HEK293 (cell line): Measurements from ENCODE around the gene WDR86.

Experiments
- CTCF ChIP-seq: fragments of 450-650 bp; formaldehyde crosslinking; IDR thresholded peaks from 2 replicates; pipeline ENCODE4 v1.5.1; 2016; ENCODE audit warnings: missing biosample characterization, missing genetic modification characterization
- ELK4 ChIP-seq: IDR thresholded peaks from 2 replicates; pipeline ENCODE4 v1.6.1; 2011; ENCODE audit warnings: mild to moderate bottlenecking, low read depth, low read length, borderline replicate concordance
- GLI2 ChIP-seq: fragments of 450-650 bp; formaldehyde crosslinking; IDR thresholded peaks from 2 replicates; pipeline ENCODE4; 2017; ENCODE audit warnings: missing biosample characterization, missing genetic modification characterization, low read depth, borderline replicate concordance
- HIC1 ChIP-seq: fragments of 450-650 bp; formaldehyde crosslinking; IDR thresholded peaks from 2 replicates; pipeline ENCODE4 v1.5.1; 2016; ENCODE audit warnings: missing biosample characterization, missing genetic modification characterization
- PRDM4 ChIP-seq: fragments of 450-650 bp; formaldehyde crosslinking; IDR thresholded peaks from 2 replicates; pipeline ENCODE4 v1.5.1; 2017; ENCODE audit warnings: missing biosample characterization, missing genetic modification characterization
- REST ChIP-seq: fragments of 450-650 bp; formaldehyde crosslinking; IDR thresholded peaks from 2 replicates; pipeline ENCODE4 v1.5.1; 2016; ENCODE audit warnings: missing biosample characterization, missing genetic modification characterization
- ZBTB26 ChIP-seq: fragments of 450-650 bp; formaldehyde crosslinking; optimal IDR thresholded peaks from 2 replicates; pipeline ENCODE3; 2016; ENCODE audit warnings: missing biosample characterization, mild to moderate bottlenecking, missing genetic modification characterization
- ZNF23 ChIP-seq: fragments of 450-650 bp; formaldehyde crosslinking; IDR thresholded peaks from 2 replicates; pipeline ENCODE4 v1.5.1; 2016; ENCODE audit warnings: missing biosample characterization, missing genetic modification characterization, borderline replicate concordance
- ZSCAN18 ChIP-seq: fragments of 450-650 bp; formaldehyde crosslinking; IDR thresholded peaks from 2 replicates; pipeline ENCODE4 v1.5.1; 2016; ENCODE audit warnings: missing biosample characterization, missing genetic modification characterization

- TF ChIP-seq ZNF23 (tag by site-specific recombination) = no peak
- TF ChIP-seq PRDM4 = no peak
- TF ChIP-seq HIC1 (tag by site-specific recombination) = no peak
- TF ChIP-seq ELK4 = no peak
- no peak for TF ChIP-seq GLI2
- no peak for TF ChIP-seq ZBTB26 (tag by site-specific recombination)
- TF ChIP-seq REST = no peak
- TF ChIP-seq CTCF (tag by site-specific recombination) = no peak
- TF ChIP-seq ZSCAN18 (tag by site-specific recombination) = no peak
These were observed 4.2 kb downstream of the WDR86 start for GRCh38 chr7:151405588-151405987.
